HepG2 (cell line): Measurements from ENCODE around the gene FERMT2. TPM values are rescaled to one million over a fixed set of nuclear protein-coding genes. Genes with fewer than 3 reads are reported as not detected.

Experiments used
- AHDC1 ChIP-seq: sonication (generic); formaldehyde crosslinking; IDR thresholded peaks from 2 replicates; pipeline ENCODE4 v1.5.1; 2020; ENCODE audit warnings: mild to moderate bottlenecking, missing genetic modification reagents, borderline replicate concordance
- ARID3A ChIP-seq: IDR thresholded peaks from 2 replicates; pipeline ENCODE4 v1.6.1; 2012; ENCODE audit warnings: low read depth, low read length, improper control_type of control experiment
- HNF4A ChIP-seq: sonication (generic); formaldehyde crosslinking; IDR thresholded peaks from 2 replicates; pipeline ENCODE4 v1.4.0; 2020; ENCODE audit warnings: missing genetic modification reagents
- KAT8 ChIP-seq: IDR thresholded peaks from 2 replicates; pipeline ENCODE4 v1.6.1; 2016; ENCODE audit warnings: missing genetic modification reagents, missing compliant biosample characterization
- LCORL ChIP-seq, 2 experiments: fragments of 450-650 bp in 1 of 2; sonication (generic) in 1 of 2; formaldehyde crosslinking in 1 of 2; IDR thresholded peaks; 2 replicates each; pipeline versions ENCODE4 v1.5.0 to v1.6.1; 2017 to 2020; ENCODE audit warnings: antibody characterized with exemption in 1 of 2, missing genetic modification reagents in 1 of 2
- MED1 ChIP-seq: sonication (generic); formaldehyde crosslinking; IDR thresholded peaks from 2 replicates; pipeline ENCODE4 v1.4.0; 2020; ENCODE audit warnings: missing genetic modification reagents
- MED8 ChIP-seq: sonication (generic); formaldehyde crosslinking; IDR thresholded peaks from 2 replicates; pipeline ENCODE4 v1.8.1; 2023; ENCODE audit warnings: mild to moderate bottlenecking, missing genetic modification reagents; ENCODE audit not compliant: insufficient replicate concordance
- NR2C2 ChIP-seq: sonication (generic); formaldehyde crosslinking; IDR thresholded peaks from 2 replicates; pipeline ENCODE4 v1.4.0; 2020; ENCODE audit warnings: missing genetic modification reagents, mild to moderate bottlenecking, moderate library complexity, borderline replicate concordance
- NR2F1 ChIP-seq, 2 experiments: fragments of 450-650 bp in 1 of 2; formaldehyde crosslinking in 1 of 2; IDR thresholded peaks; 2 replicates each; pipeline versions ENCODE4 v1.5.0 to v1.6.1; 2016 to 2020; ENCODE audit warnings: mild to moderate bottlenecking in 1 of 2, missing compliant biosample characterization in 1 of 2, missing genetic modification reagents in 1 of 2, moderate library complexity in 1 of 2
- NR2F2 ChIP-seq: IDR thresholded peaks from 2 replicates; pipeline ENCODE4 v1.6.1; 2012; ENCODE audit warnings: low read depth, inconsistent platforms, borderline replicate concordance
- THRA ChIP-seq: sonication (generic); formaldehyde crosslinking; IDR thresholded peaks from 2 replicates; pipeline ENCODE4 v1.4.0; 2020; ENCODE audit warnings: missing genetic modification reagents, borderline replicate concordance
- TOE1 ChIP-seq: sonication (generic); formaldehyde crosslinking; IDR thresholded peaks from 2 replicates; pipeline ENCODE4 v1.4.0; 2020; ENCODE audit warnings: mild to moderate bottlenecking, missing genetic modification reagents
- ZBTB43 ChIP-seq: sonication (generic); formaldehyde crosslinking; conservative IDR thresholded peaks from 2 replicates; pipeline ENCODE4 v1.4.0; 2020; ENCODE audit warnings: missing genetic modification reagents
- ZGPAT ChIP-seq: IDR thresholded peaks from 2 replicates; pipeline ENCODE4 v1.6.1; 2016; ENCODE audit warnings: mild to moderate bottlenecking
- ZNF7 ChIP-seq: IDR thresholded peaks from 2 replicates; pipeline ENCODE4 v1.6.1; 2016; ENCODE audit warnings: missing biosample characterization, missing genetic modification reagents
- polyA plus RNA-seq, 8 experiments: library from polyadenylated mRNA; depleted of rRNA in 3 of 8; stranded (reverse) in 7 of 8; unstranded in 1 of 8; fragments of >200 nt; fragmentation: Illumina TruSeq in 4 of 8; extraction: Trizol in 4 of 8; gene quantifications; 2 replicates each; pipeline versions ENCODE4 v1.2.1 to v1.2.3, GENCODE V29; 2011 to 2016; ENCODE audit warnings: low read depth in 4 of 8, missing spikeins in 1 of 8, mixed read lengths in 1 of 8; ENCODE audit not compliant: insufficient read depth in 1 of 8
- total RNA-seq, 5 experiments: library from RNA; depleted of rRNA; stranded (reverse); fragments of >200 nt; fragmentation: Illumina TruSeq; extraction: Trizol; gene quantifications; 2 replicates each; pipeline ENCODE4 v1.2.3, GENCODE V29; 2016; ENCODE audit warnings: low read depth in 1 of 5

FERMT2 gene
- total and polyA plus RNA-seq, 2 of the 13 experiments (the other 11 are each of a cell fraction or from before 2014, with no cell fraction given) = 36.2 to 60.4 TPM

GRCh38 chr14:52852810-52853521 lies 97.9 kb downstream of the FERMT2 start (continued):
- TF ChIP-seq THRA (CRISPR knock-in tag) (peak; percentile 73; the same call in 1 of the 2 replicates), TOE1 (CRISPR knock-in tag) (0 out of 2 replicates have a peak, but pooled peaks have one; percentile 18), HNF4A (peak; percentile 68), AHDC1 (peak; percentile 39; the same call in 1 of the 2 replicates), ZNF7 (CRISPR knock-in tag) (no peak), ZGPAT (CRISPR knock-in tag) (peak; percentile 65), MED1 (peak; percentile 89), KAT8 (CRISPR knock-in tag) (0 out of 2 replicates have a peak, but pooled peaks have one; percentile 36), ZBTB43 (CRISPR knock-in tag) (no peak), ARID3A (peak; percentile 94), NR2C2 (0 out of 2 replicates have a peak, but pooled peaks have one; percentile 14), LCORL (IDR thresholded peaks at IDR 0.05) (0 out of 2 replicates have a peak, but pooled peaks have one; percentile 8), LCORL (CRISPR knock-in tag; IDR thresholded peaks at IDR 0.05) (peak; percentile 50; the same call in 1 of the 2 replicates), MED8 (CRISPR knock-in tag) (no peak), NR2F2 (peak; percentile 62; the same call in 1 of the 2 replicates), NR2F1 (CRISPR knock-in tag; IDR thresholded peaks at IDR 0.05) (0 out of 4 replicates have a peak, but pooled peaks of 1 of the 2 experiments have one; percentile 26)
